NK-92 (cell line): ENCODE measurements around the gene CSRP1.
"Not testable (repeated sequence)": the region's sequence is repeated elsewhere in the genome, so short reads cannot be mapped to it uniquely, and the experiment has no call there.

Experiments
- DNase-seq: peaks from one replicate; lab custom pipeline; 2025; ENCODE audit not compliant: unreplicated experiment; lab: John Stamatoyannopoulos, UW

The CSRP1 gene

GRCh38 chr1:201506557-201507359, at the start of gene CSRP1:
TSS of gene CSRP1 (minus strand) at chr1:201507123. CDS start at chr1:201496303, 10,820 bp downstream.
- DNase-seq = no peak

GRCh38 chr1:201555593-201555945, 48.6 kb upstream of the CSRP1 start:
- no peak for DNase-seq

DNA sequence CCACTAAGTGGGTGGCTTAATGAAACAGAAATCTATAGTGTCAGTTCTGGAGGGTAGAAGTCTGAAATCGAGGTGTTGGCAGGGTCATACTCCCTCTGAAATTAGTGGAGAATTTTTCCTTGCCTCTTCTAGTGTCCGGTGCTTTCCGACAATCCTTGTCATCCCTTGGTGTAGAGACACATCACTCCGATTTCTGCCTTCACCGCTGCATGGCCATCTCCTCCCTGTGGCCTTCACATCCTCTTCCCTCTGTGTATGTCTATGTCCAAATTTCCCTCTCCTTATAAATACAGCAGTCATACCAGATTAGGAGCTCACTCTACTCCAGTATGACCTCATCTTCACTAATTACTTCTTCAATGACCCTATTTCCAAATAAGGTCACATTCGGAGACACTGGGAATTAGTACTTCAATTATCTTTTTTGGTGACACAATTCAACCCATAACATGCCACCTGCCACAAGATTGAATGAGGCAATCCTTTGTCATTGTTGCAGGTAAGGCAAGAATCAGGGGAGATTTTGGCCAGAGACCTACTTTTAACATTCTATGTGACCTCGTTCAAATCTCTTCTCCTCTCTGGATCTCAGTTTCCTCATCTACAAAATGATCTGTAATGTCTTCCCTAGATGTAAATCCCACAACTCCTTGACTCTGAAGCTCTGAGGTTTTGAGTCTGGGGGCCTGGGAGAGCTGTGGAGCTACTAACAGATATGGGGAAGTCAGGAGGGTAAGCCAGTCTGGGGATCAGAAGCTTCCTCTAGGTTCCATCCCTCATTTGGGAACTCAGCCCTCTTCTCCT, 48.1 kb upstream of the CSRP1 start:
- DNase-seq = no peak

DNA sequence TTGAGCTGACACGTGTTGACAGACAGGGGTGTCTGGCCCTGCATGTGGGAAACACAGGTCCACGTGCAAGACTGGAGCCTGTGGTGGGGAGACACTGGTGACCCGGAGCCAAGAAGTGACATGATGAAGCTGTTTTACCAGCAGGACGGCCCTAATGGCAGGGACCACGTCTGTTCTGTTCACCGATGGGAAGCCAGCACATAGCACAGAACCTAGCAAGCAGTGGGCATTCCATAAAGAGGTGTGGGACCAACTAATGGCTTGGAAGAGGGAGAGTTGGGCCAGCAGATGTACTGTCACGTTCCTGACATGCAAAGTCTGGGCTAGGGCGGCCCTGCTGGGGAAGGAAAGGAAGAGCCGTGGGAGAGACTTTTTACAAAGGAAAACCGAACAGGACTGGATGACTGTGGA, 47.3 kb upstream of the CSRP1 start:
- DNase-seq = no peak

- no peak for DNase-seq
These were observed 46.7 kb upstream of the CSRP1 start for GRCh38 chr1:201553496-201554189.

- DNase-seq = no peak
These were observed 46.0 kb upstream of the CSRP1 start for GRCh38 chr1:201552941-201553351.

GRCh38 chr1:201551877-201552731, 45.2 kb upstream of the CSRP1 start:
- no peak for DNase-seq

- no peak for DNase-seq
These were observed 44.2 kb upstream of the CSRP1 start for GRCh38 chr1:201551096-201551495.

GRCh38 chr1:201549522-201549921, 42.6 kb upstream of the CSRP1 start:
- not testable (repeated sequence) for DNase-seq

DNA sequence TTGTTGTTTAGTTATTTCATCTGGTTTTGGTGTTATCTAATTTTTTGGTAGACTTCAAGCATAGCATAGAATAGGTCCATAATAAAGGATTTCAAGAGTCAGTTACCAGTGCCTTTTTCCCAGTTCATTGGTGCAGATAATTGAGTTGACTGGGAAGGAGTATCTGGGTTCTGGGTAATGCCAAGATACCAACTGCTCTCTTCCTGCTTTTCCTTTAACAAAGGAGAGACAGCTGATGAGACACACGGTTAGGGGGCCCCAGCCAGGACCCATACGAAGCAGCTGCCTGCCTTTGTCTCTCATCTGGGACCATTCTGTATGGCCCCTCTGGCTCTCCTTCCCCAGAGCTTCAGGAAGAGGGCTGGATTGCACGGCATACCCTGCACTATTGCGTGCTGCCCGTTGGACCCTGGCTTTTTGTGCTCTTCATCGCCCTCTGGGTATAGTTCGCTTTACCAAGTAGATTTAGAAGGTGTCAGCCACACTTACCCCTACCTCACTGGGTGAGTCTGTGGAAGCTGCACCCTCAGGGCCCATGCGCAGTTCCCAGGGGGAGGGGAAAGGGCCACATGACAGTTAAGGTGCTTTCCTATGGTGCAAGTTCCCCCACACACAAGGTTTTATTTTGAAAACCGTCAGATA, 39.0 kb upstream of the CSRP1 start:
- DNase-seq = no peak

DNA sequence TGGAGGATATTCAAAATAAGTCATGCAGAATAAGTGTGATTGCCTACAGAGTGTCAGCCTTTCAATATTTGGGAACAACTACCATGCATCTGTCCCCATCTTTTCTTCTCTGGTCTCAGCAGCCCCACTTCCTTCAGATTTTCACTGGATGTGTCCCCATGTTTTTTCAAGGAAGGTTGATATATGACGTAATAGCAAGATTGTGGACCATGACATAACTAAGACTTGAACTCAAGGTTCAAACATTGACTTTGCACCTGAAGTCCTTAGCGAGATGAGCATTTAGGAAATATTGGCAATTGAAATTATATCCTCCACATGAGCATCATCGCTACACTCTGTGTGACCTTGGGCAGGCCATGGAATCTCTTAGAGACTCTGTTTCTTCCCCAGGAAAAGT, 37.8 kb upstream of the CSRP1 start:
- DNase-seq = no peak

DNA sequence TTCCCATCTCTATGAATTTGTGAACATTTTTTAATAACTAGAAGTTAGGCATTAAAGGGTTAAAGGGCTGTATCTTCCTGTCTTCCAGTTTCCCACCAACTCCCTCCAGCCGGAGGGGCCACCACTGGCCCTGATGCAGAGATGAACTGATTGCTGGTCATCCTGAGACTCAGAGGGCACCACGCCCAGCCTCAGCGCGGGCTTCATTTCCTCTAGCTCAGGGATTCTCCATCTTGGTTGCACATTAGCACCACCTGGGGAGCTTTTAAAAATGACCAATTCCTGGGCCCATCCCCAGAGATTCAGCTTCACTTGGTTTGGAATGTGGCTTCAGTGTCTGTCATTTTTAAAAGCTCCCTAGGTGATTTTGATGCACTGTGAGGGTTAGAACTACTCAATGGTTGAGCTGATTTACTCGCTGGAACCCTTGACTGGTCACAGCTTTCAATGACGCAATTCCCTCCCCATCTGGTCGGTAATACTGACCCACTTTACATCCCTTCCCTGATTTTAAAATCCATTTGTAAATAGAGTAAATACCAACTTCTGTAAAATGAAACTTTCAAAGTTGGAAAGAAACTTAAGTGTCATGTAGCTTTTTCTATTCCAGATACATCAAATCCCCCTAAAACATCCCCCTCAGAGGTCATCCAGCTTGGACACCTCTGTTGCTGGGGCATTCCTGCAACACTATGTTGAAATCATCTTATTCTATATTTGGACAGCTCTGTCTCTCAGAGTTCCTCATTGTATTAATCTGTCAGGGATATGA, 37.1 kb upstream of the CSRP1 start:
- DNase-seq = no peak

DNA sequence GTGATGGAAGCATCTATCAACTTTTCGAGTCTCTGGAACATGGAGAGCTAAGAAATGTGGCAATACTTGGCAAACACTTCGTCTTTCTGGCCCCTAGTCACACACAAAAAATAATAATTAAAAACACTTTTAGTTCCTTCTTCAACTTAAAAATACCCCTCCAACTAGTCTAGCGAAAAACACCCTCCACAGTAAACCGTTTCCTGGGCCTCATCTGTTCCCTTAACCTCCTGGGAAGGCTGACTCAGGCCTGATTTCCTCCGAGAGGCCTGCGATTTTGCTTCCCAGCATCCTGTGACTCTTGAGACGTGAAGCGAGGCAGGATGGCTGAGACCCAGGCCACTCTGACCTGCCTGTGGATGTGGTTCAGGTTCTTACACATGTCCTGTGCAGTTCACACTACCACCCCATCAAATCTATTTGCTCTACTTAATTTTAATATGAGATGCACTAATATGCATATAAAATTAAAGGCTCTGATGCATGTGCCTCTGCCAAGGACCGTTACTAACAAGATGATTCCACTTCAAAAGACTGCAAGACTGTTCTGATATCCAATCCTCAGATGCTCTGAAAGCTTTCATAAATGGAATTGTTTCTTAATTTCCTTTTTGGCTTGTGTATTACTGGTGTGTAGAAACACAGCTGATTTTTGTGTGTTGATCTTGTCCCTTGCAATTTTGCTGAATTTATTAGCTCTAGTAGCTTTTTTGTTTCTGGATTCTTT, 35.5 kb upstream of the CSRP1 start:
- DNase-seq = no peak

DNA sequence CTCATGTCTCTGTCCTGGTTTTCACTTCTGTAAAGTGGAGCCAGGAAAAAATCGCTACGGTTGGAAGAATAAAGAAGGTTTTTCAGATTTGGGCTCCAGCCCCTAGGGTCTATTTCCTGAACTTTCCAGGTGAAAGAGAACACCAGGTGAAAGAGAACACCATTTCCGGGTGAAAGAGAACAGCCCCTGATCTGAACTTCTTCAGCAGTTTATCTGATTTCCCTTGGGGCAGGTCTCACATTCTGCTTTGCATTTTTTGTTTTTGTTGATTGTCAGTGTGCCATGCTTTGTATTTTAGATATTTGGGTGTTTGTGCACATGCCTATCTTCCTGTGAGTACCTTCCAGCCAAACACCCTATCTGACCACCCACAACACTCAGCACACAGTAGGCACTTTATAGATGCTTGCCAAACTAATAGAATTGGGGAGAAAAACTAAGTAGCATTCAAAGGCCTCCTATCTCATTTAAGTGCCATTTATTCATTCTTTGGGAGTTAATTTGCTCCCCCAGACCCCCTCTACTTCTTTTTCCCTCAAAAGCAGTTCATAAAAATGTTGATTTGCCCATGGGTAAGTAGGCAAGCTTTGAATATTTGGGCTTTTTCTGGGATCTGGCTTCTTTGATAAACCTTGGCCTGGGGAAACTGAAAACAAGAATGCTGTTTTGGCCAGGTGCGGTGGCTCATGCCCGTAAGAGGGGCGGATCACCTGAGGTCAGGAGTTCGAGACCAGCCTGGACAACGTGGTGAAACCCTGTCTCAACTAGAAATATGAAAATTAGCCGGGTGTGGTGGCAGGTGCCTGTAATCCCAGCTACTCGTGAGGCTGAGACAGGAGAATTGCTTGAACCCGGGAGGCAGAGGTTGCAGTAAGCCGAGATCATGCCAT, 34.2 kb upstream of the CSRP1 start:
- DNase-seq = no peak

- DNase-seq = no peak
These were observed 32.9 kb upstream of the CSRP1 start for GRCh38 chr1:201539561-201540431.

GRCh38 chr1:201538612-201539551, 32.0 kb upstream of the CSRP1 start, which contains the start of gene NAV1:
TSS of gene NAV1 (plus strand) at chr1:201539127. CDS start at chr1:201622885, 83,758 bp downstream.
- no peak for DNase-seq
